Neural crest cell (in vitro differentiated cells): ENCODE data around the gene ARHGAP10. TPM values are rescaled to one million over a fixed set of nuclear protein-coding genes. Genes with fewer than 3 reads are reported as not detected.

Experiments used
- DNase-seq: peaks from one replicate; pipeline ENCODE4 v3.0.0; 2021; ENCODE audit warnings: low read depth, mixed read lengths, low spot score
- H3K27ac Mint-ChIP-seq: one replicate; pipeline ENCODE4 v1.8.0; 2021; ENCODE audit warnings: mild to moderate bottlenecking, mixed read lengths; ENCODE audit not compliant: unreplicated experiment
- H3K27me3 Mint-ChIP-seq: 2 replicates; pipeline ENCODE4 v1.8.0; 2021; ENCODE audit warnings: low read depth, mild to moderate bottlenecking, mixed read lengths
- H3K36me3 Mint-ChIP-seq: 2 replicates; pipeline ENCODE4 v1.8.0; 2021; ENCODE audit warnings: low read depth, mild to moderate bottlenecking, mixed read lengths
- H3K4me1 Mint-ChIP-seq: 2 replicates; pipeline ENCODE4 v1.8.0; 2021; ENCODE audit warnings: mixed read lengths
- H3K4me3 Mint-ChIP-seq: one replicate; pipeline ENCODE4 v1.8.0; 2021; ENCODE audit warnings: mild to moderate bottlenecking, mixed read lengths
- H3K9me3 Mint-ChIP-seq: 2 replicates; pipeline ENCODE4 v1.8.0; 2021; ENCODE audit warnings: mixed read lengths
- CTCF ChIP-seq: fragments of 200-600 bp; sonication (generic); conservative IDR thresholded peaks from 2 replicates; pipeline ENCODE4 v1.5.0; 2021; ENCODE audit warnings: antibody characterized with exemption, mild to moderate bottlenecking
- total RNA-seq: library from RNA; stranded (reverse); gene quantifications from 2 replicates; pipeline ENCODE4 v1.2.1, GENCODE V29; 2021

The ARHGAP10 gene
- total RNA-seq, 1 donor from 2014 or later = 4.0 TPM

GRCh38 chr4:147782087-147782781, 50.3 kb downstream of the ARHGAP10 start:
- H3K27ac Mint-ChIP-seq = no peak overlapping the region

GRCh38 chr4:147785129-147785528, 53.2 kb downstream of the ARHGAP10 start:
- no peak overlapping the region for H3K4me3 Mint-ChIP-seq
- H3K27ac Mint-ChIP-seq = no peak overlapping the region
- no peak for DNase-seq
- no peaks in the 10 kb centered on the region for H3K9me3 Mint-ChIP-seq
- no peak for TF ChIP-seq CTCF
- H3K4me1 Mint-ChIP-seq = peaks cover 9% of the 10 kb centered on the region
- H3K36me3 Mint-ChIP-seq = no peaks in the 10 kb centered on the region
- peaks cover 7% of the 10 kb centered on the region for H3K27me3 Mint-ChIP-seq

More at GRCh38 chr4:147782087-147782781, 50.3 kb downstream of the ARHGAP10 start:
- peaks cover 9% of the 10 kb centered on the region for H3K4me1 Mint-ChIP-seq
- H3K27me3 Mint-ChIP-seq = peaks cover 7% of the 10 kb centered on the region
- no peak for DNase-seq
- no peaks in the 10 kb centered on the region for H3K9me3 Mint-ChIP-seq
- no peak overlapping the region for H3K4me3 Mint-ChIP-seq
- TF ChIP-seq CTCF = no peak
- H3K36me3 Mint-ChIP-seq = no peaks in the 10 kb centered on the region

- Mint-ChIP-seq H3K4me1 (peaks cover 9% of the 10 kb centered on the region), H3K27ac (no peak overlapping the region), H3K9me3 (no peaks in the 10 kb centered on the region), H3K4me3 (no peak overlapping the region), H3K27me3 (peaks cover 3% of the 10 kb centered on the region), H3K36me3 (no peaks in the 10 kb centered on the region)
- TF ChIP-seq CTCF = no peak
- no peak for DNase-seq
These were observed 54.1 kb downstream of the ARHGAP10 start for GRCh38 chr4:147786031-147786430.

GRCh38 chr4:147786531-147786930, 54.6 kb downstream of the ARHGAP10 start:
- H3K4me1 Mint-ChIP-seq = peaks cover 9% of the 10 kb centered on the region
- no peak overlapping the region for H3K4me3 Mint-ChIP-seq
- no peak for TF ChIP-seq CTCF
- no peak for DNase-seq
- no peak overlapping the region for H3K27ac Mint-ChIP-seq
- no peaks in the 10 kb centered on the region for H3K36me3 Mint-ChIP-seq
- H3K9me3 Mint-ChIP-seq = no peaks in the 10 kb centered on the region
- H3K27me3 Mint-ChIP-seq = peaks cover 3% of the 10 kb centered on the region

- no peak for TF ChIP-seq CTCF
- peaks cover 3% of the 10 kb centered on the region for H3K27me3 Mint-ChIP-seq
- H3K4me3 Mint-ChIP-seq = no peak overlapping the region
- no peak overlapping the region for H3K27ac Mint-ChIP-seq
- no peaks in the 10 kb centered on the region for H3K36me3 Mint-ChIP-seq
- no peak for DNase-seq
- H3K4me1 Mint-ChIP-seq = peaks cover 9% of the 10 kb centered on the region
- H3K9me3 Mint-ChIP-seq = no peaks in the 10 kb centered on the region
These were observed 55.3 kb downstream of the ARHGAP10 start for GRCh38 chr4:147787204-147787603.
